GM12878 (cell line): ENCODE measurements around the gene TMEM225B. TPM values are rescaled to one million over a fixed set of nuclear protein-coding genes. Genes with fewer than 3 reads are reported as not detected.
A peak's percentile ranks its signal among the peaks of the same experiment; 100 is the strongest.

Experiments
- ATAC-seq: fragments of 200-7000 bp; cut with Tn5 transposase; 3 replicates; pipeline ENCODE4 v1.9.1; 2020; ENCODE audit warnings: mild to moderate bottlenecking, moderate library complexity
- BruUV-seq: library from RNA; stranded (reverse); fragments of 400-500 nt; replicated peaks from 2 replicates; lab custom pipeline; 2021; lab: Mats Ljungman, UMichigan
- CTCF ChIA-PET: fragments of 300-600 bp; sonication (Branson Sonifier 250); formaldehyde crosslinking; extraction: SDS; loops from one replicate; lab custom pipeline; 2021; ENCODE audit warnings: inconsistent platforms; lab: Yijun Ruan, JAX
- POLR2A ChIA-PET: fragments of 350-600 bp; formaldehyde crosslinking; extraction: SDS; loops from one replicate; lab custom pipeline; 2021; ENCODE audit warnings: inconsistent platforms; lab: Charles Lee
- RAD21 ChIA-PET: fragments of 300-600 bp; sonication (Branson Sonifier 250); formaldehyde crosslinking; loops from one replicate; lab custom pipeline; 2023; ENCODE audit warnings: antibody characterized with exemption; ENCODE audit not compliant: unreplicated experiment; lab: Charles Lee
- SMC1A ChIA-PET: fragments of 300-600 bp; sonication (Branson Sonifier 250); formaldehyde crosslinking; loops from one replicate; lab custom pipeline; 2023; ENCODE audit not compliant: unreplicated experiment, uncharacterized antibody; lab: Charles Lee
- DNase-seq: peaks from one replicate; pipeline ENCODE4 v3.0.0-alpha.2; 2011; ENCODE audit warnings: low read depth, low spot score
- FAIRE-seq: peaks from 3 replicates; lab custom pipeline; 2011; peaks lifted over from hg19 to GRCh38; lab: Jason Lieb, UNC
- H2AFZ ChIP-seq: 2 replicates; pipeline ENCODE4 v1.6.0; 2011; ENCODE audit warnings: low read depth, low read length, control low read depth; ENCODE audit not compliant: control insufficient read depth
- H3K27ac ChIP-seq: 2 replicates; pipeline ENCODE4 v1.5.1; 2011; ENCODE audit warnings: control low read depth; ENCODE audit not compliant: control insufficient read depth, insufficient read depth
- H3K27me3 ChIP-seq, 2 experiments: replicated peaks in 1 of 2; 2 replicates each; pipeline versions ENCODE4 v1.6.0 to v1.6.1; 2011; ENCODE audit warnings: low read length in 1 of 2; ENCODE audit not compliant: control insufficient read depth in 2 of 2, insufficient read depth in 2 of 2
- H3K36me3 ChIP-seq, 2 experiments: 2 replicates each; pipeline ENCODE4 v1.5.1; 2011; ENCODE audit warnings: low read length in 1 of 2; ENCODE audit not compliant: control insufficient read depth in 2 of 2, insufficient read depth in 2 of 2
- H3K4me1 ChIP-seq: 2 replicates; pipeline ENCODE4 v1.6.1; 2011; ENCODE audit warnings: mild to moderate bottlenecking, low read length, moderate library complexity, mixed read lengths; ENCODE audit not compliant: control insufficient read depth, insufficient read depth
- H3K4me2 ChIP-seq: 2 replicates; pipeline ENCODE4 v1.6.0; 2011; ENCODE audit warnings: control low read depth; ENCODE audit not compliant: control insufficient read depth, insufficient read depth
- H3K4me3 ChIP-seq: fragments of 200-600 bp; sonication (generic); 2 replicates; pipeline ENCODE4 v1.5.1; 2016
- H3K79me2 ChIP-seq: 2 replicates; pipeline ENCODE4 v1.6.0; 2011; ENCODE audit warnings: low read length; ENCODE audit not compliant: control insufficient read depth, insufficient read depth
- H3K9ac ChIP-seq: 2 replicates; pipeline ENCODE4 v1.8.0; 2011; ENCODE audit warnings: low read length, control low read depth, mixed read lengths; ENCODE audit not compliant: control insufficient read depth, insufficient read depth
- H3K9me3 ChIP-seq: replicated peaks from 3 replicates; pipeline ENCODE4 v1.5.1; 2011; ENCODE audit warnings: mild to moderate bottlenecking, low read length; ENCODE audit not compliant: control insufficient read depth, insufficient read depth
- H4K20me1 ChIP-seq: 2 replicates; pipeline ENCODE4 v1.6.0; 2011; ENCODE audit not compliant: control insufficient read depth, insufficient read depth
- CBFB ChIP-seq: IDR thresholded peaks from 2 replicates; pipeline ENCODE4 v1.6.1; 2016; ENCODE audit warnings: antibody characterized with exemption, low read depth
- KLF5 ChIP-seq: fragments of 450-650 bp; IDR thresholded peaks from 2 replicates; pipeline ENCODE4 v1.6.1; 2014; ENCODE audit warnings: mild to moderate bottlenecking; ENCODE audit not compliant: partially characterized antibody
- POLR2AphosphoS5 ChIP-seq: IDR thresholded peaks from 2 replicates; pipeline ENCODE4 v1.6.1; 2011; ENCODE audit warnings: mild to moderate bottlenecking, low read length, inconsistent platforms
- RB1 ChIP-seq: fragments of 450-650 bp; formaldehyde crosslinking; IDR thresholded peaks from 2 replicates; pipeline ENCODE4 v1.6.1; 2017; ENCODE audit warnings: mild to moderate bottlenecking, borderline replicate concordance
- YY1 ChIP-seq: IDR thresholded peaks from 2 replicates; pipeline ENCODE4 v1.6.1; 2011; ENCODE audit warnings: low read depth, mild to moderate bottlenecking, low read length
- ZNF384 ChIP-seq: IDR thresholded peaks from 2 replicates; pipeline ENCODE4 v1.6.1; 2012; ENCODE audit warnings: low read depth, mild to moderate bottlenecking, low read length, improper control_type of control experiment, borderline replicate concordance
- WGBS: methylation state at CpG from one replicate; pipeline ENCODE4 v1.1.6; 2016; ENCODE audit warnings: low lambda C conversion rate; ENCODE audit not compliant: insufficient replicate concordance, insufficient coverage; ENCODE audit errors: missing lambda C conversion rate; 5-methylcytosine and 5-hydroxymethylcytosine counted together
- in situ Hi-C: fragments of 300-500 bp; cut with MboI; formaldehyde crosslinking; loops from 9 replicates; pipeline ENCODE4 v1.14.3; 2018; ENCODE audit warnings: mixed read lengths
- intact Hi-C: fragments of 100-400 bp; cut with micrococcal nuclease; formaldehyde crosslinking; loops from one replicate; pipeline ENCODE4 v1.14.2; 2022; ENCODE audit not compliant: unreplicated experiment
- polyA plus RNA-seq, 11 experiments: library from polyadenylated mRNA; depleted of rRNA in 4 of 11; unstranded in 6 of 11; stranded (reverse) in 5 of 11; fragments of >200 nt; fragmentation: Nextera tagmentation in 4 of 11; fragmentation: Illumina TruSeq in 1 of 11; extraction: Ambion mirVana in 4 of 11; extraction: Trizol in 1 of 11; gene quantifications; 1 replicate in 1 of 11; 2 replicates in 10 of 11; pipeline versions ENCODE4 v1.2.1 to v1.2.3, GENCODE V29; 2011 to 2016; ENCODE audit warnings: inconsistent platforms in 2 of 11, missing spikeins in 2 of 11, low read depth in 1 of 11
- total RNA-seq, 4 experiments: library from RNA; depleted of rRNA in 3 of 4; stranded (reverse); fragments of >200 nt in 3 of 4; fragmentation: Illumina TruSeq in 1 of 4; extraction: Trizol in 1 of 4; gene quantifications; 2 replicates each; pipeline versions ENCODE4 v1.2.1 to v1.2.3, GENCODE V29; 2013 to 2021
- TF ChIP-seq, protein P1 (sequence below): IDR thresholded peaks from 2 replicates; pipeline ENCODE4 v1.6.1; 2011; ENCODE audit warnings: borderline replicate concordance, low read depth, mild to moderate bottlenecking, moderate library complexity, low read length; ENCODE audit not compliant: insufficient read depth, poor library complexity, severe bottlenecking

The TMEM225B gene
- total and polyA plus RNA-seq, 10 of the 15 experiments (the other 5 are each of a cell fraction or from before 2014, with no cell fraction given), result 0.22 to 1.9 (median 0.43) TPM

GRCh38 chr7:99557940-99558305, 40.1 kb upstream of the TMEM225B start:
- intact Hi-C loops, result loop anchor here (2.0 kb wide), 1 partner anchor 57 kb away; the partner anchor contains the start of gene ZNF394
- Histone ChIP-seq H3K36me3 (peaks cover 9 to 19% of the 10 kb centered on the region in 2 experiments), H3K9ac (peak overlapping the region; percentile 98), H3K27me3 (no peaks in the 10 kb centered on the region), H3K79me2 (peaks cover 46% of the 10 kb centered on the region), H3K4me1 (no peaks in the 10 kb centered on the region), H4K20me1 (no peaks in the 10 kb centered on the region), H3K9me3 (no peaks in the 10 kb centered on the region), H2AFZ (peak overlapping the region; percentile 90), H3K27ac (peak overlapping the region; percentile 94), H3K4me2 (peak overlapping the region; percentile 98; the same call in 1 of the 2 replicates), H3K4me3 (peak overlapping the region; percentile 100)
- peak; percentile 80 for ATAC-seq
- ChIA-PET RAD21 (interaction anchor here (0.9 to 2.1 kb wide), 4 partner anchors 53 to 362 kb away, joined by 3 to 10 read pairs (median 4); partner anchors contain the start of genes TRIM4, ZKSCAN5 and ZSCAN25), SMC1A (interaction anchor here (0.9 to 2.0 kb wide), 2 partner anchors 54 to 58 kb away, joined by 3 to 5 read pairs; partner anchors contain the start of genes ZKSCAN5 and ZSCAN25), POLR2A (interaction anchor here (0.6 to 3.5 kb wide), 8 partner anchors 9 to 81 kb away, joined by 3 to 18 read pairs (median 4); partner anchors contain the start of genes ZKSCAN5, ZNF394 and ZSCAN25), CTCF (interaction anchor here (0.6 to 2.0 kb wide), 6 partner anchors 21 to 59 kb away, joined by 3 to 7 read pairs (median 3); partner anchors contain the start of genes ZKSCAN5, ZNF394 and ZSCAN25)
- no peak for TF ChIP-seq POLR2AphosphoS5
- TF ChIP-seq CBFB, result no peak
- no peak for TF ChIP-seq ZNF384
- peak; percentile 49 for TF ChIP-seq KLF5
- peak; percentile 92 for TF ChIP-seq YY1
- TF ChIP-seq, protein P1, sequence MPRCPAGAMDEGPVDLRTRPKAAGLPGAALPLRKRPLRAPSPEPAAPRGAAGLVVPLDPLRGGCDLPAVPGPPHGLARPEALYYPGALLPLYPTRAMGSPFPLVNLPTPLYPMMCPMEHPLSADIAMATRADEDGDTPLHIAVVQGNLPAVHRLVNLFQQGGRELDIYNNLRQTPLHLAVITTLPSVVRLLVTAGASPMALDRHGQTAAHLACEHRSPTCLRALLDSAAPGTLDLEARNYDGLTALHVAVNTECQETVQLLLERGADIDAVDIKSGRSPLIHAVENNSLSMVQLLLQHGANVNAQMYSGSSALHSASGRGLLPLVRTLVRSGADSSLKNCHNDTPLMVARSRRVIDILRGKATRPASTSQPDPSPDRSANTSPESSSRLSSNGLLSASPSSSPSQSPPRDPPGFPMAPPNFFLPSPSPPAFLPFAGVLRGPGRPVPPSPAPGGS, result peak; percentile 4
- 0 out of 2 replicates have a peak, but pooled peaks have one; percentile 21 for TF ChIP-seq RB1
- WGBS, result under 1% methylated on average over 17 of the region's 17 CpGs
- no peak for DNase-seq
- in situ Hi-C loops, result no loop called here
- BruUV-seq, result no TSS peak
- peak; percentile 44 for FAIRE-seq
